Dedifferentiated amniotic fluid mesenchymal stem cell (primary cell): Measurements from ENCODE around the gene RTL1.

Source experiments
- DNase-seq: peaks from one replicate; pipeline ENCODE4 v3.0.0-alpha.2; 2016; ENCODE audit errors: extremely low spot score

RTL1 gene

DNA sequence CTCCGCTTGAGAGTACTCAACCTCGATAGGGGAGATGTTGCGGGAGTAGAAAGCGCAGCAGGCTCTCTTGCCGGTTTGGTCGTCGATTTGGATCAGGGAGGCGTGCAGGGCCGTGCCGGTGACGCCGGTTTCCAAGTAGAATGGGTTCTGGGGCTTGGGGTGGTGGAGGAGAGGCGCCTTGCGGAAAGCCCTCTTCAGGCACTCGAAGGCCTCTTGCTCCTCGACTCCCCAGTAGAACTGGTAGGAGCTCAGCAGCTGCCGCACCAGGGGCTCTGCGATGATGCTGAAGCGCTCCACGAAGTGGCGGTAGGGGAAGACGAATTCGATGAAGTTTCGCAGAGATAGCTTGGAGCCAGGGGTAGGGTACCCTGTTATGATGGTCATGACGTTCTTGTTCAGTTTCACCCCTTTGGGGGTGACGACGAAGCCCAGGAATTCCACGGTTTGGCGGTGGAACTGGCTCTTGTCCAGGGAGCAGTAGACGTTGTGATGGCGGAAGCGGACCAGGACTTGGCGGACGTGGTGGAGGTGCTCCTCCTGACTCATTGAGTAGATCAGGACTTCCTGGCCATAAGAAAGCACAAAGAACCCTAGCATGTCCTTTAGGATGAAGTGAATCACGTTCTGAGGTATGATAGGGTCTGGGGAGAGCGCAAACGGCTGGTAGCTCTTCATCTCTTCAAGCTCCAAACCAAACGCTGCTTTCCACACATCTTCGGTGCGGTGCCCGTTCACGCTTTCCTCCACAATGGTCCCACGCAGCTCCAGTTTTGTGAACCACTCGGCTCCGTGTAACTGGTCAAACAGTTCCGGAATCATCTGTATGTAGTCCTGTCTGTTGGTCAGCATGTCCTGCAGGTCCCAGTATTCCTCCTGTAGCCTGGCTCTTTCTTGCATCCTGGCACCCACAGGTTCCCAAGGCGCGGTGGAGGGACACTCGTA lies 21.2 kb downstream of the RTL1 start:
- DNase-seq = no peak

DNA sequence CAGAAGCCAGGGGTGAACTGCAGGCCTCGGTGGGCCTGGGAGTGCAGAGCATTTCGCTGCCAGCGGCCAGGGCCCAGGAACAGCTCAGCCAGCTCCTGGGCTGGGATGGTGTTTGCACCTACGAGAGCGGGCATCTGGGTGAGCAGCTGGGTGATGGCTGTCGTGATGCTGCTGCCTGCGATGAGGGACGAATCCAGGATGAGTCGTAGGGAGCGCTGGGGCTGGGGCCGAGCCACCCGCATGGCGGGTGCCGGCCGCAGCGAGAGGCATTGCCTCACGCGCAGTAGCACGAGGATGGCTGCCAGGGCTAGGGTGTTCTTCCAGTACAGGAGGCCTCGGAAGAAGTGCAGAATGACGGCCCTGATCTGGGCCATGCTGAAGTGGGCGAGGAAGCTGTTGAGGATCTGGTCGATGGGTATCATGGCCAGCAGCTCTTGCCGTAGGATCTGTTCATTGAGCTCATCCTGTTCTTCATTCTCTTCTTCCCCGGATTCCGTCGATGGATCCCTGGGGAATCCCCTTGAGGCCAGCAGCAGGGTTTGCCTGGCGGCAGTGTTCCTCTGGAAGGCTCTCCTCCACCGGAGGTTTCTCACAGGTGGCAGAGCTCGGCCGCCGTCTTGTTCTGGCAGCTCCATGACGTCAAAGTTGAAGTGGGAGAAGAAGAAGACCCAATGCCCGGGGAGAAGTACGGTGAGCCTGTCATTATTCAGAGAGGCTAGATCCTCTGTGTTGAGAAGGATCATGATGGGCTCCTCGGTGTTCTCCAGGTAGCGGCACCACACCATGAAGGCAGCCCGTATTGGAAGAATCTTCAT lies 22.1 kb downstream of the RTL1 start:
- no peak for DNase-seq

DNA sequence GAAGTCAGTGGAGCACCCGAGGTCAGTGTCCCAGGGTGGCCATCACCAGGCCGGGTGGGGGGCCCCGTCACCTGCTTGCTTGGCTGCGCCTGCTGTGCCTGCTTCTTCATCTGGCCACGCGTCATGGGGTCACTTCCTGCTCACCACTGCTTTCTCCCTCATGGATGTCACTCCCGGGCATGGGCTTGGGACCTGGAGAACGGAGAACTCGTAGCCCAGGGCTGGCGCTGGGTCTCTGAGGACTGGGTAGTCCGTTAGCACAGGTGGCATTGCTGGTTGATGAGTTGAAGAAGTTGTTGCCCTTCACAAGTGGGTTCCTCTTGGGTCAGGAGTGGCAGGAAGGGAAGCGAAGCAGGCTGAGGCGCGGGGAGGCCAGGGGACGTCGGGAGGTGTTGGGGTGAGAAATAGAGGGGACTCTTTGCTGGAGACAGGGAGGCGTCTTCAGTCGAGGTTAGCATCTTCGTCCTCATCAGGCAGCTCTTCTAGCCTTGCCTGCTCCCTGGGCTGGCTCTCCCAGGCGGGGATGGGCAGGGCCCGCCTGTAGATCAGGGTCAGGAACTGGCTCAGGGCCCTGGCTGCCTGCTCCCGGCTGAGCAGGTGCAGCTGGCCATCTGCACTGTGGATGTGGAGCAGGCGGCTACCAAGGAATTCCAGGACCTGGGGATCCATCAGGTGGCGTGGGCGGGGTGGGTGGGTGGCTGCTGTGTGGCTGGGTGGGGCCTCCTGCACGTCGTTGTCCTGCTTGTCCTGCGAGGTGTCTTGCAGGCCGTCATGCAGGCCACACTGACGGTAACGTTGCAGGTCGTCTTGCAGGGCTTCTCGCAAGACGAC lies 23.0 kb downstream of the RTL1 start:
- no peak for DNase-seq

DNA sequence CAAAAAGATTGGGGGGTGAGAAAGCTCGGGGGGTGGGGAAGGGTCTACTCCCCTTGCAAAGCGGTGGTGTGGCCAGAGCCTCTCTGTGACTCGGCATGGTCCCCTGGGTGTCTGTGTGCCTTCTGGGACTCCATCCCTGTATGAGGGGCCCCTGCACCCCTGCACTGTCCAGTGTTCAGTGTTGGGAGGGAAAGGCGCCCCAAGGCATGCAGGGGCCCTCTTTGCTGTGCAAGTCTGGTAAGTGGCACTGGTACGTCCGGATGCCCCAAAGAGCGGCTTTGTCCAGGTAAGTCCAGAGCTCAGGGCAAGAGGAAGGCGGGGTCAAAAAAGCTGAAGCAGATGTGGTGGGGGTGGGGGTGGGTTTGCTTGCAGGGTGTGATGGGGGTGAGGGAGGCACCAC lies 23.7 kb downstream of the RTL1 start:
- DNase-seq = no peak

DNA sequence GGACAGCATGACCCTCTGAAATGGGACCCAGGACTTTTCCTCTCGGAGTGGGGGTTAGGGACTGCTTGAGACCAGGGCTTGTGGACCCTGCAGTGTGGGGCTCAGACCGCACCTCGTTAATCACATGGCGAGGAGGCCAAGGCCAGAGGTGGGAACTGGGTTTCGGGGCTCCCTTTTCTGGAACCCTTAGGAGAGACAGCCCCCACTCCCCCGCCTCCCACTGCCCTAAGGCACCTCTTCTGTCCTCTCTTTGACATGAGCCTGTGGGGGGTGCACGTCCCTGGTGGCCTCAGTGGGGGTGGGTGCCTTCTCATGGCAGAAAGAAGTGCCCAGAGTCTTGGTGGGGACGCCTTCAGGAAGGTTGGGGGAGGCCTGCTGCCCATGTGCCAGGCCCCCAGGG lies 24.3 kb downstream of the RTL1 start:
- no peak for DNase-seq

DNA sequence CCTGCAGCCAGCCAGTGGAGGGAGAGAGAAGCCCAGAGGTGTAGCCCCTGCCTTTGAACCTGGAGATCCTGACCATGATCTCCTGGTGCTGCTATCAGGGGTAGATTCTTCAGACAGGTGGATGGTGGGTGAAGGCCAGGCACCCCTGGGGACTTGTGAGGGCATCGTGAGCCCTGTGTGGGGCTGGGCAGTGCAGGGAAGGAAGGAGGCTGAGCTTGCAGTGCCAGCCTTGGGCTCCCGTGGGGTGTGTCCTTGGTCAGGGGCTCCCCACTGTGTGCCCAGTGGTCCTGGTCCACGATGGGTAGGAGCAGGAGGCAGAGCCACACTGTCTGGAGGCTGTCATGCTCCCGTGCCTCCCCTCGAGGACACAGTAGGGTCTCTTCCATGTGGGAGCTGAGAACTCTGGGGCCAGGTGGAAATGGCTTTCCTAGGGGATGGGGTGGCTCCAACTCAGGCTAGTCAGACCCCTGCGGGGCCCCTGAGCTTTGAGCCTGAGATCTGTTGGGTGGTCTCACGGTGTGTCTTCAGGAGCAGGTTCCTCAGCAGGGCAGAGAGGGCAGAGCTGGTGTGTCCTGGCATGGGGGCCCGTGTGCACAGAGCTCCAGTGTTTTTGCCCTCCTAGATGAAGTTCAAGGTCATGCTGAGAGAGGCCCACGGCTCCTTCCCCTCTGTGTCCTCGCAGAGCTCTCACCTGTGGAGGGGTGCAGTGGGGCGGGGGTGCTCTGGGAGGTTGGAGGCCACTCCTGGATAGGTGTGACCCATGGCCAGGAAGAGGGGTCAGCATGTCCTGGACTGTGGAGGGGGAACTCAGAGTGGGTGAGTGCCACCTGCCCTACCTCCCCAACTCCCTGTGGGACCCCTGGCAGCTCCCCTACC lies 25.0 kb downstream of the RTL1 start:
- no peak for DNase-seq

DNA sequence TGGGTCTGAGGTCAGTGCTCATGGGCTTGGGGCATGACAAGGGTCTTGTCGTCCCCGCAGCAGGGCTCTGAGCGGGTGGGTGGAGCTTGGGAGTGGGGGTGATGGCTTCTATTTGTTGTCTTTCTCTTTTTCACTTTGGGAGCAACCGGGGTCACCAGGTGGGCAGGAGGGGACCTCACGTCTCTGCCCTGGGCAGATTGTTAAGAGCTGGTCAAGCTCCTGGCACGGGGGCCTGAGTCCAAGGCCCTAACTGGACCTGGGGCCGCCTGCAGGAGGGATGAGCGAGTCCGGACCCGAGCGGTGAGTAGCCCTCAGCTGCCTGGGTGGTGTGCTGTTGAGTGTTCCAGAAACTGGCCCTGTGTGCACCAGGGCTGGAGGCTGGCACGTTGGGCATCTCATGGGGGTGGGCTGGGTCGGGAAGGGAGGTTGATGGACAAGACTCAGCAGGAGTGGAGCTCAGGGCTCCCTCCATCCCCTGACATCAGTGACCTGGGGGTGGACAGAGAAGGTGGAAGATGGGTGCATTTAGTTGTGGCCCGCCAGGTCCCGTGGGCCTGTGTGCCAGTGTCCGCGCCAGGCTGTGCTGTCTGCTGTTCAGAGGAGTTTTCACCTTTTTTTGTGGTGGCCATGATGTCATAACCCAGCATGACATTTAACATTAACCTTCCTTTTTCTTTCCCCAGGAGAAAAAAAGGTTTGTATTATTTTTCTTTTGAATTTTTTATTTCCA lies 27.5 kb downstream of the RTL1 start:
- DNase-seq = no peak

DNA sequence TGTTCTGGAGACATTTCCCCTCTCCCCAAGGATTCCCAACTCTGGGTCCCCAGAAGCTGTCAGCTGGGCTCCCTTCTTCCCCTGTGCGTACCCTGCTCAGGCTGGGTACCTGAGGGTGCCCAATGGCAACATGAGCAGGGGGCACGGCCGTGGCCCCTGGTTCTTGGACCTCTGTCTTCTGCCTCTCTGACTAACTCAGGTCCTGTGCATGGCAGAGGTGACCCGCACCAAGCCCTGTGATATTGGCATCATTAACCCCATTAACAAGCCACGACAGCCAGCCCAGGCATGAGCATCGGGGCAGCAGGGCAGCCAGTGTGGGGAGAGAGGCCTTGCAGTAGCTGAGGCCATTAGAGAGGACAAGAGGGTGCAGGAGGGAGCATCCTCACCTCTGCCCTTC lies 28.4 kb downstream of the RTL1 start:
- DNase-seq = no peak

DNA sequence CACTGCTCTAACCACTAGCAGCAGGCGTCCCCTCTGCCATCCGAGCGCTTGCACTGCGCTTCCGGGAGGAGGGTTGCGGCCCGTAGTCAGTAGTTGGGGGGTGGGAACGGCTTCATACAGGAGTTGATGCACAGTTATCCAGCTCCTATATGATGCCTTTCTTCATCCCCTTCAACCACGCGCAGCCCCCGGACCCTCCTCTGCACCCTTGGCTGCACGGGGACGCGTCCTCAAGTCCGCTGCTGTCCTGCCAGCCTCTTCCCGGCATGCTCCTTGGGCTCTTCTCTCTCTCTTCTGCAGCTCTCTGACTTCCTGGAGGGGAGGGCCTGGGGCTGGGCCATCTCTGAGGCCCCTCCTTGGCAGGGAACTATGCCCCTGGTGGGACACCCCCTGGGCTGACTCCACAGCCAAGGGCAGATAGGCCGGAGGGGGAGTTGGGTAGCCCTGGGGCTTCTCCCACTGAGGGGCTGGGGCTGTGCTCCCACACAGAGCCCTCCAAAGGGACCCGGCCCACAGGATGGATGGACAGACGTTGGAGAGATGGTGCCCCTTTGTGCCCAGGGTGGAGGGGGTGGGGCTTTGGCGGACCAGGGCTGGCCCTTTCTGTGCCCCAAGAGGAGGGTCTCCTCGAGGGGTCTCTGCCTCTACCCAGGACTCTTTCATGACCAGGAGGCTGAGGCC lies 29.0 kb downstream of the RTL1 start:
- DNase-seq = no peak

DNA sequence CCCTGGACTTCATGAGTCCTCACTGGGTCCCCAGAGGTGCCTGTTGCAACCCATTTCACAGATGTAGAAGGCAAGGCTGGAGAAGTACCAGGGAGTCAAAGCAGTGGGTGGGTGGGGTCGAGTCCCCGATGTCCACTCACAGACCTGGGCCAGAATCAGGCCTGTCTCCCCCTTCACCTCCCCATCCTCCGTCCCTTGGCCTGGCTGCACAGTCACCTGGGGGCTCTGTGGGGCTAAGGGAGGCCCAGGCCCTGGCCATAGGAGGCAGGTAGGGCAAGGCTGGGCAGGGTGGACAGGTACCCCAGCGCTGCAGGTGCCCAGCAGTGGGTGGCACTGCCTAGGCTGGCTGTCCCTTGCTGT lies 29.5 kb downstream of the RTL1 start:
- no peak for DNase-seq

DNA sequence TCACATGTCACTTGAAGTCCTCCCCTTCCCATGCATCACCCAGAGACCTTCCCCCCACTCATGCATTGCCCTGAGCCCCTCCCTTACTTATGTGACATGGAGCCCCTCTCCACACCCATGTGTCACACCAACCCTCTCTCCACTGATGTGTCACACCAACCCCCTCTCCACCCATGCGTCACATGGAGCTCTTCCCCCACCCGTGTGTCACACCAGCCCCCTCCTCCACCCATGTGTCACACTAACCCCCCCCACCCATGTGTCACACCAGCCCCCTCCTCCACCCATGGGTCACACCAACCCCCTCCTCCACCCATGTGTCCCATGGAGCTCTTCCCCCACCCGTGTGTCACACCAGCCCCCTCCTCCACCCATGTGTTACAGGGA lies 30.4 kb downstream of the RTL1 start:
- DNase-seq = no peak

DNA sequence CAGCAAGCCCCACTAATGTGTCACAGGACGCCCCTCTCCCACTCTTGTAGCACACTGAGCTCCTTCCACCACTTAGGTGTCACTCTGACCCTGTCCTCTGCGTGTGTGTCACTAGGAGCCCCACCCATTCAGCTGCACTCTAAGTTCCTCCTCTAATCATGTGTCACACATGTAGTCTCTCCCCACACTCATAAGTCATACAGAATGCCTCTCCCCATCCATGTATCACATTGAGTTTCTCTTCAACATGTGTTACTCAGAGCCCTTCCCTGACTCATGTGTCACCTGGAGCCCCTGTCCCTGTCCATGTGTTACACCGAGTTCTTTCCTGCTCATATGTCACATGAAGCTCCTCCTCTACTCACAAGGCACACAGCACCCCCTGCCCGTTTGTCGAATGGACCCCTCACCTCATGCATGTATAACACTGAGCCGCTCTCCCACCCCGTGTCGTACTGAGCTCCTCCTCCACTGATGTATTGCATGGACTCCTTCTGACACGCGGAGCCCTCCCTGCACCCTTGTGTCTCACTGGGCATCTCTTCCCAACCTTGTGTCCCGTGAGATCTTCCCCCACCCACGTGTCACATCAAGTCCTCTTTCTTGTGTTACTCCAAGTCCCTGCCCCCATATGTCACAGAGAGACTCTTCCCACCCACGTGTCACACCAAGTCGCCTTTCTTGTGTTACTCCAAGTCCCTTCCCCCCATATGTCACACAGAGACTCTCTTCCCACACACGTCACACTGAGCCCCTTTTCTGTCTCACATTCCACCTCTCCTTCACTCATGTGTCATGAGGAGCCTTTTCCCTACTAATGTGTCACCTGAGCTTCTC lies 31.0 kb downstream of the RTL1 start:
- DNase-seq = no peak

DNA sequence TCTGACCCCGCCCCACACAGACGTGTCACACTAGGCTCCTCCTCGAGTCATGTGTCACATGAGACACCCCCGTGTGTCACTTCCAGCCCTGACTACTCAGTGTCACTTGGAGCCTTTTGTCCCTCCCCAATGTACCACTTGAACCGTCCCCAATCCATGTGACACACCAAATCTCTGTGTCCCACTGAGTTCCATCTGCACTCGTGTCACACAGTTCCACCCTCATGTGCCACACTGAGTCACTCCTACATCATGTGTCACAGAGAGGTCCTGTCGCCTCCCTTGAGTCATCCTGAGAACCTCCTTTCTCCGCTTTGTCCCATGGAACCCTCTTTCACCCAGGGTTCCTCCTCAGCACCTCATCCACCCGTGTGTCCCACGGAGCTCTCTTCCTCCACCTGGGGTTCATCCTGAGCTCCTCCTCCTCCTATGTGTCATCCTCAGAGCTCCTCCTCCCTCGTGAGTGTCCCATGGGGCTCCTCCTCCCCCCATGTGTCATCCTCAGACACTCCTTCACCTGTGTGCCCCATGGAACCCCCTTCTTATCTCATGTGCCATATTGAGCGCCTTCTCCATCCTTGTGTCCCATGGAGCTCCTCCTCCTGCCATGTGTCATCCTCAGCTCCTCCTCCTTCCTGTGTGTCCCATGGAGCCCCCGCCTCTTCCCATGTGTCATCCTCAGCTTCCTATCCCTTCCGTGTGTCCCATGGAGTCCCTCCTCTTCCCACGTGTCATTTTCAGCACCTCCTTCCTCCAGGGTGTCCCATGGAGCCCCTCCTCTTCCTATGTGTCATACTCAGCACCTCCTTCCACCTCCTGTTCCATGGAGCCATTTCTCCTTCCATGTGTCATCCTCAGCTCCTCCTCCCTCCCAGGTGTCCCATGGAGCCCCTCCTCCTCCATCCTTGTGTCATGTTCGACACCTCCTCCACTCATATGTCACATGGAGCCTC lies 32.0 kb downstream of the RTL1 start:
- DNase-seq = no peak

DNA sequence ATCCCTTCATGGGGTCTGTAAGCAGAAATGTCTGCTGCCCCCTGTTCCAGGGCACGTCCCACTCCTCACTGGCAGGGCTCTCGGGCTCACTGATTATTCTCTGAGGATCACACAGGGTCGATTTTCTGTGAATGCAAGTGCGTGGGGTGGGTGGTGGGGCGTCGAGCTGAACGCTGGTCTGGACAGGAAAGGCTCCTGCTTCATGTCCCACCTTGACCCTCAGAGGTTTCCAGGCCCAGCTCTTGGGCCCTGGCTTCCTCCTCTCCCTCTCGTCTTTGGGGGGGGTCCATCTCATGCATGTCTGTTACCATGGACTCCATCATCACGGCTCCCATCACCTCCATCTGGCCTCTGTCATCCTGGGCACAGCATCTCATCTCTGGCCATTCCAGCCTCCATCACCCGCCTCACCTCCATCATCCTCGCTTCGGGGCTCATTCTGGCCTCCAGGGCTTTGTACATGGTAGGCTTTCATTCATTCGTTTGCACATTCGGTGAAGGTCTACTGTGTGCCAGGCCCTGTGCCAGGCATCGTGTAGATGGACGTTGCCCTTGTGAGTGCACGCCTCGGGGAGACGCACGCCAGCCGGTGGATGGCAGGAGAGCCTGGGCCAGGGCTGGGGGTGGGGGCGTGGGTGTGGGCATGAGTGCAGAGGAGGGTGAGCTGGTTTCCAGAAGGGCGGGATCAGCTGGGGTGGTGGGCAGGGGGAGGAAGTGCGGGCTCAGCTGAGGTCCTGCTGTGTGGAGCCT lies 34.7 kb downstream of the RTL1 start:
- DNase-seq = no peak

DNA sequence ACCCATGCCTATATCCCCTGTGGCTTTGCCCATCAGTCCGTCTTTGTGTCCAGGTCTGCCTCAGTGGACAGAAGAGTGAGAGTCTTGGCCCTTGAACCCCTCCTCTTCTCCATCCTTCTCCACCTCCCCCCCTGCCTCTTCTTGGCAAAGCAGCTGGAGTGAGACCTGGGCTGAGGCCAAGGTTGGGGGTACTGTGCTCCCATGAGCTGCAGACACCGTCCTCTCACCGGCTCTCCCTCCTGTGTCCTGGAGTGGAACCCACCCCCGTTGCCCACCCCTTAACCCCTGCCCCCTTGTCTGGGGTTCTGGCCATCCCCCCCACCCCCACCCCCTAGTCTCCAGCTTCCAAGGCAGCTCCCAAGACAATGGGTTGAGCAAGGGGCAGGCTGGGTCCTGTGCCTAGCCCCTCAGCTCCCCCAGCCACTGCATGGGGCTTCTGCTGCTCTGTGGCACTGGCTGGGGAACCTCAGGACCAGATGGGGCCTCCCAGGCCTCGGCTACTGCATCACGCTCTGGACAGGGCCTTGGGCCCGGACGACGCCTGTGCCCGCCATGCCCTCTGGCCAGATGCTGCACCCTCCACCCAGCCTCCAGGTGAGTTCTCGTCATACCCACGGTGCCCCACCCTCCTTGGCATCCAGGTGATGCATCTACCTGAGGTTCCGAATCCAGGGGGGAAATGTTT lies 35.7 kb downstream of the RTL1 start:
- no peak for DNase-seq
